HG03442 (cell line): Measurements from ENCODE around the gene CRISP2.
"Not testable (repeated sequence)": the region's sequence is repeated elsewhere in the genome, so short reads cannot be mapped to it uniquely, and the experiment has no call there.

Experiments
- ATAC-seq: cut with Tn5 transposase; IDR thresholded peaks from one replicate; pipeline ENCODE4 v1.9.1; 2021; ENCODE audit warnings: mild to moderate bottlenecking, moderate library complexity; ENCODE audit not compliant: unreplicated experiment

Gene CRISP2, protein sequence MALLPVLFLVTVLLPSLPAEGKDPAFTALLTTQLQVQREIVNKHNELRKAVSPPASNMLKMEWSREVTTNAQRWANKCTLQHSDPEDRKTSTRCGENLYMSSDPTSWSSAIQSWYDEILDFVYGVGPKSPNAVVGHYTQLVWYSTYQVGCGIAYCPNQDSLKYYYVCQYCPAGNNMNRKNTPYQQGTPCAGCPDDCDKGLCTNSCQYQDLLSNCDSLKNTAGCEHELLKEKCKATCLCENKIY

DNA sequence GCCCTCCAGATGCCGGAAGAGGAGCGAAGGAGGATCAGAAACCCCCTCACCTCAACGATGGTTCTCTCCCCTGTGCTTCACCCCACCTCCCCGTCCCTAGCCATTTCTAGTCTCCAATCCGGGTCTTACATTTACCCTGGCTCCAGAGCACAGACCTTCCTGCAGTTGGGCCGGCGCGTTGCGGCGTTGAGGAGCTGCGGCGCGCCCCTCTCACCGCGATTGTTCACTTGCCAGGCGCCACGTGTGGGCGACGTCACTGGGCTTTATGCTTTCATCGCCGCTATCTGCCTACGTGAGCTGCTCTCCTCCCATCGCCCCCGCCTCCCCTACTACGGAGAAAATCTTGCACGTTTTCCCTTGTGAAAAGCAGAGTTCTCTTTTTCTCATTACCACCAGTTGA is at the start of gene CRISP2:
TSS of gene CRISP2 (minus strand) at position 198 of the 400 bp plus-strand sequence. CDS start 4,347 bp downstream, outside the sequence.
- no peak for ATAC-seq

DNA sequence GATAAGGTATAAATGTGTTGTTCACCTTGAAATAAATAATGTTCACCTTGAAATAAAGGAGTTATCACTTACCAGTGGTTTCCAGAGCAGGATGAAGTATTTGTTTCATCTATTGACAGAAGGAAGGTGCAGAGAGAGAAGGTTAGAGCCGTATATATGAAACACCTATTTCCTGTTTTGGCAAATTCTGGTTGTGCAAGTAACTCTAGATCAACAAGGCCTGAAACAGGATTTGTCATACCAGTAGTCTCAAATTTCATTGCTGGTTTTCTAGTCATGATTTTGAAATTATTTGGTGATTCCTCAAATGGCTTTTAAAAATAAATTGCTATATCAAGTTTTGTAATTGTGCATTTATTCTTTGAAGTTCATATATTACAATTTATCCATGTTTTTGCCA is 30.9 kb upstream of the CRISP2 start, which contains the start of gene CRISP3:
TSS of gene CRISP3 (minus strand) at position 130 of the 400 bp plus-strand sequence. CDS start at position 109, 21 bp downstream.
- no peak for ATAC-seq

DNA sequence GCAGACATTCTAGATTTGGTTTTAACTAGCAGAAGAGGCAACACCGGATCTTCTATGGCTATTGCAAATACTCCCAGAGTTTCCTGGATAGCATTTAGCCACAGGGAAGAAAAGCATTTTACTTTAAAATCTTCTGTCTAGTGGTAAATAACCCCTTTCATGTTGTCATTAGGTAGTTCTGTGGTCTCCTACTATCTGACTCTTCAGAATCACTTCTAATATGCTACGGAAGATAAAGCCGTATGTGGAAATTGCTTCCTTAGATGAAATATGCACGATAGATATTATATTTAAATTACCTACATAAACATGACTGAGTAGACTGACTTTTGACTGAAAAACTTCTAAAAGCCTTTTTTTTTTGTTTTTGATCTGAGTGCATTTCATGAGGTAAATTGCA is 30.1 kb upstream of the CRISP2 start:
- ATAC-seq: no peak

DNA sequence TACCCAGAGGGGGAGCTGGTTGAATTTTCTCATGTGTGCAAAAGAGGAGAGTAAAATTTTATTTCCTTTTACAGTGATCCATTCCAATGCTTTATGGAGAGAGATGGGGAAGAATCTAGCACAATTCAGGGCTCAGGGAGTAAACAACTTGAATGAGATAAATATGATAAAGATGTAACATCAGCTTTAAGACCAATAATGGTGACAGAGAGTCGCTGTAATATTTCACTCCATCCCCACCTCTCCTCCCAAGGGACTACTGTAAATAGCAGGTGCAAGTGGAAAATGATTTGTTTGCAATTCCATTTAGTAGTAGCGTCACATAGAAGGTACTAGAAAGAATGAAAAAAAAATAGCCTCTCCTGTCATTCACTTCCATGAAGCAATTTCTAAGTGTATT is 26.1 kb upstream of the CRISP2 start:
- ATAC-seq: no peak

DNA sequence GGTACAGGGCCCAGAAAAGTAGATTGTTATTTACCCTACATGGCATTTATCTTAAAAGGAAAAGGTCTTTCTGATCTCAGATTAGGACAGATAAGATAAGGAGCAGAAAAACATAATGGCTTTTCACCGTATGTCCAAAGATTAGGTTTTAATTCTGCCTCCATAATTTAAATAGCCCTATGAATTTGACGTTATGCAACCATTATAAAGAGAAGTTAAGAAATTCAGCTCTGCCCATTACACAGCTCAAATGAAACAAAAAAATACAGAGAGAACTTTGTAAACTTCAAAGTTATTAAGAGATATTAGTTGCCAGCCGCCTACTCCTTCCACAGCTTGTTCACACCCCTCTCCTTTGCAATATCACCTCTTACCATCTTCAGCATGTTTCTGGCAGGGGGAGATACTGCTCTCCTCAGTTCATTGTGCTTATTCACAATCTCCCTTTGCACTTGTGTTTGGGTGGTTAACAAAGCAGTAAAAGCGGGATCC is 22.7 kb upstream of the CRISP2 start:
- no peak for ATAC-seq

DNA sequence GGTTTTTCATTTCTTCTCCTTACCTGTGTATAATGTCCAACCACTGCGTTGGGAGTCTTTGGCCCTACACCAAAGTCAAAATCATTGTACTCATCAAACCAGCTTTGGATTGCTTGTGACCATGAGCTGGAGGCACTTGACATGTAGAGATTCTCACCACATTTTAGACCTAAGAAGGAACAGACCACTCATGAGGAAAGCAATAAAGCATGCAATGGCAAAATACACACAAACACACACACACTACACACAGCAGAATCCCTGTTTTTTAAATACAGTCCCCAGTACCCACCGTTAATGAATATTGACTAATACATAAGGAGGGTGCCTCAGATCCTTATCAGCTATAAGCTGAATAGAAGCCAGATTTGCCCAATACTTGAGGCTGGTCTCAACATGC is 20.3 kb upstream of the CRISP2 start:
- ATAC-seq: no peak

DNA sequence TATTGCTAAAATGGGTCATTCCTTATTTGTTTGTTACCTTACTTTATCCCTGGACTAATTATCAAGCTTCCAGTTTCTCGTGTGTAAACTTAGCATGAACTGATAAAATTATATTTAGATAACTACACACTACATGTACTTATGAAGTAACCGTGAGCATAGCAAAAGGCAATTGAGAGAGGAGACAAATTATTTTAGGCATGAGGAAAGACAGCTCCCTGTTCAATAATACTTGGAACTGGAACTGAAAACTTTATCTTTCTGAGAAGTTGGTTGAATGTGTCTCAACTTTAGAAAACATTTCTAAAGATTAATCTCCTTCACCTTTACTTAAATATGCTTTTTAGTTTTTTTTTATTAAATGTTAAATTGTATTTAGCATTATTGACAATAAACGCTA is 19.4 kb upstream of the CRISP2 start:
- no peak for ATAC-seq

DNA sequence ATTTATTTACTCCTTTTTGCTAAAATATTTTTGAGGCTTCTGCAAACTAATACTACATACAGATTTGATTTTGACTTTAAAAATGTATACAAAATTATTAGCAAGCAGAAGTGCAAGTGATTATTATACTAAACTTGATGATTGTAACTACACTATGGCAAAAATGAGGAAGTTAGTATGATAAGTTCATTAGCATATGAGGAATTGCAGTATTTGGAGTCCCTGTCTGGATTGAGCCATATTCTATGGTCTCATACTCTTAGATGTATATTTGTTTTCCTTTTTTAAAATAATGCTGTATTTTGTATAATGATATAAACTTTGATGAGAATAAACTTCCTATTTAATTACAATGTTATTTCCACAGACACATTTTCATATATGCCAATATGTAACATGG is 16.9 kb upstream of the CRISP2 start:
- ATAC-seq: no peak

DNA sequence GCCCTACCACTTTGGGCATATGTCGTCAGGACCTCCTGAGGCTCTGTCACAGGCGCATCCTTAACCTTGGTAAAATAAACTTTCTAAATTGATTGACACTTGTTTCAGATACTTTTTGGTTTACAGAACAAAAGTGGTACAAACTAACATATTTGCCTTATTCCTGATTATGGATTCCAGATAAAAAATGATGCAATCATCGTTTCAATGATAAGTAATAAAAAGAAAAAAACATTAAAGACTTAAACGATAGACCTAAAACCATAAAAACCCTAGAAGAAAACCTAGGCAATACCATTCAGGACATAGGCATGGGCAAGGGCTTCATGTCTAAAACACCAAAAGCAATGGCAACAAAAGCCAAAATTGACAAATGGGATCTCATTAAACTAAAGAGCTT is 10.6 kb upstream of the CRISP2 start:
- not testable (repeated sequence) for ATAC-seq

DNA sequence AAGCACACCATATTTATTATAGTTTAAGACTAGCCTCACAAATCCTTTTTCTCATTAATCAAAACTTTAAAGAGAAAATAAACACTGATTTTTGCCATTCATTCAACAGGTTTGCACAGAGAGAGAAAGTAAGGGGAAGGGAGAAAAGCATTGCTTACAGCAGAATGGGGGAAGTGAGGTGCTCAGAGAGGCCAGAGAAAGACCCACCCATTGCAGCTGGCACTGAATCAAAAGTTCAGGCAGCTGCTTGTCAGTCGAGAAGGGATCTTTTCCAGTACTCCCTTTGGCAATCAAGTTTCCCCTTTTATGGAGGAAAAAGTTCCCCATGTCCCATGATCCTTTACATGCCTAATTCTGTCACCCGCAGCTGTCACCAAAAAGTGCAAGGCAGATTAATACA is 8.0 kb upstream of the CRISP2 start:
- no peak for ATAC-seq

DNA sequence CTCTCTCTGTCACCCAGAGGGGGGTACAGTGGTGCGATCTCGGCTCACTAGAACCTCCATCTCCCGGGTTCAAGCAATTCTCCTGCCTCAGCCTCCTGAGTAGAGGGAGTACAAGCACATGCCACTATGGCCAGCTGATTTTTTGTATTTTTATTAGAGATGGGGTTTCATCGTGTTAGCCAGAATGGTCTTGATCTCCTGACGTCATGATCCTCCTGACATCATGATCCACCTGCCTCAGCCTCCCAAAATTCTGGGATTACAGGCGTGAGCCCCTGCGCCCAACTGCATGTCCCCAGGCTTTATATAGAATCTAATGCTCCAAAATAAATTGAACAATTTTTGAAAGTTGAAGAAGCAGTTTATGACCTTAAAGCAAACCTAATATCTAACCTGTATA is 7.0 kb upstream of the CRISP2 start:
- ATAC-seq: no peak

DNA sequence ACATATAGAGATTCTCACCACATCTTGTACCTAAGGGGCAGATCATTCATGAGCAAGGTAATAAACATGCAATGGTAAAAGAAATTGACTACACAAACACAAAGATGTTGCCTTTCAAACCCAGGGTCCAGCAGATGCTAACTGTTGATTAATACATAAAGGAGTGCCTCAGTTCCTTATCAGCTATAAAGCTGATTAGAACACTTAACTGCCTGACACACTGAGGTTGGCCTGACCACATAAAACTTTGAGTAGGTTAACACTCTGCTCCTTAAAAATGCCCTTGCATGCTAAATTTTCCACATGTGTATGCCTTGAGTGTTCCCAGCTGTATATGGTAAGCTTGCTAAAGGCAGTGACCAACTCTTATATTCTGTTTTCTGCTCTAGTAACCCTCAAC is 14.9 kb downstream of the CRISP2 start:
- ATAC-seq: no peak

DNA sequence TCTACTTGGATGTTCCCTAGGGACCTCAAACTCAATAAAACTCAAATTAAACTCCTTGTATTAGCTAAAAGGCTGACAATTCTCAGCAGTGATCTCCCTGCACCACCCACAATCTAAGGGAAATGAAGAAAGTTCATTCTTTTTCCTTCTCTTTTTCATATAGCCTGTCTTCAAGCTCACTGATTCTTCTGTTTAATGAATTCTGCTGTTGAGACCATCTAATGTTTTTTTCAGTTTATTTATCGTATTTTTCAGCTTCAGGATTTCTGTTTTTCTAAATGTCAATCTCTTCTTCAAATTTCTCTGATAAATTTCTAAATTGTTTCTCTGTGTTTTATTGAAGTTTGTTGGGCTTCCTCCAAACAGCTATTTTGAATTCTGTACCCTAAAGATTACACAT is 19.8 kb downstream of the CRISP2 start:
- ATAC-seq: no peak

DNA sequence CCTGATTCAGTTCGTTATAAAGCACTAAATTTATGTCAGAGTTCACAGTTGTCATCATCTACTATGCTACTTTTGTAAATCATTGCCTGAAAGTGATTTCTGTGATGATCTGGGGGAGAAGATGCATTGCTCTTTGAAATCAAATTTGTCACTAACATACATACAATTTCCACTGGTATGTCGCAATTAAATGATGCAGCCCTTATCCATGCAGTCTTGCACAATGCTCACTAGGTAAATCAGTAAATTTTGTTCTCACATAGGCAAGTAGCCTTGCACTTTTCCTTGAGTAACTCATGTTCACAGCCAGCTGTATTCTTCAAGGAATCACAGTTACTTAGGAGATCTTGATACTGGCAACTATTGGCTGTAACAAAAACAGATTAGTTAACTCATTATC is 20.8 kb downstream of the CRISP2 start:
- ATAC-seq: no peak

DNA sequence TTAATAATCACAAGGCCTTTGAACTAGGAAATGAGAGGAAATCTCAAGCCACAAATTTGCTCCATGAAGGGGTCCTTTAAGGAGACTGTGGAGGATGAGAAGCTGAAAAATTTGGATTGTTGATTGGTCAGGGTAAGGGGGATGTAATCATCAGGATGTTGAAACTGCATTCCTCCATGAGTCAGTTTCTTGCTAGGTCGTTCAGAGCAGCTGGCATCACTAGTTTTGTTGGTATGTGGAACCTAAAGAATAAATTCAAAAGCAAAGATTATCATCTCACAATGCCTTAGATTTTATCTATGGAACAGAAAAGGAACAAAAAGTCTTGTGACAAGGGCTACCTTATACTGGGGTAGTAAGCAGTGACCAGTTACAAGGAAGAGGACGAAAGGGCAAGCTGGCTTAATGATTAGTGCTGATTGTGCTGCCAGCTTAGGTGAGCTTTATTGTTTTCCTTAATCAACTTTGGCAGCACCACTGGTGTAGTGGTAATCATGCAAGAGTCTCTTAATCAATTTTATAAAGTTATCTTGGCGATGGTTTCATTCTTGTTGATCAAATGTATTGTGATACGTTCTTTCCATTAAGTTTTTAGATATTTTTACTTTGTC is 36.6 kb downstream of the CRISP2 start:
- ATAC-seq: no peak

DNA sequence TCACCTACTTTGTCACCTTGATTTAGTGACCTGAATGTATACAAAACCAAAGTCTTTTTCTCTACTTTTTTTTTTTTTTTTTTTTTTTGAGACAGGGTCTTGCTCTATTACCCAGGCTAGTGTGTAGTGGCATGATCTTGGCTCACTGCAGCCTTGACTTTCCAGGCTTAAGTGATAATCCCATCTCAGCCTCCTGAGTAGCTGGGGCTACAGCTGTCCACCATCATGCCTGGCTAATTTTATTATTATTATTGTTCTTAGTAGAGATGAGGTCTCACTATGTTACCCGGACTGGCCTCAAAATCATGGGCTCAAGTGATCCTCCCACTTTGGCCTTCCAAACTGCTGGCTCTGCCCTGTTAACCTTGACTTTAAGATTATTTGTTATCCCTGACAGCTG is 37.5 kb downstream of the CRISP2 start:
- ATAC-seq: no peak

DNA sequence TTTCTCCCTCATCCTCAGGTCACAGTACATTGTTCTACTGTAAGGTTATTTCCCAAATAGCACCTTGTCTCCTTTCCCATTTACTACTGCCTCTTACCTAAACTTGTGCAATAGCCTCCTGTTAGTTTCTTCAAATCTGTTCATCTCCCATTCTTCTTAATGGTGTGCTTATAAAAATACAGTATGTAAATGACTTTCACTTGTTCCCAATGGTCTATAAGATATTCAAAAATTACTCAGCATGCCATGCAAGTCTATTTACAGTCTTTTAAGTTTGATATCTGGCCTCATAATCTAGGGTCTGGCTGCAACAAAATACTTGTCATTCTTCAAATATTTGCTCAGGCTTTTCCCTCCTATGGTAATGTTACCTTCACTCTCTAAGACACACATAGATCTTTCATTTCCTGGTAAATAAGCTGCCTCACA is 45.2 kb downstream of the CRISP2 start:
- ATAC-seq: no peak

DNA sequence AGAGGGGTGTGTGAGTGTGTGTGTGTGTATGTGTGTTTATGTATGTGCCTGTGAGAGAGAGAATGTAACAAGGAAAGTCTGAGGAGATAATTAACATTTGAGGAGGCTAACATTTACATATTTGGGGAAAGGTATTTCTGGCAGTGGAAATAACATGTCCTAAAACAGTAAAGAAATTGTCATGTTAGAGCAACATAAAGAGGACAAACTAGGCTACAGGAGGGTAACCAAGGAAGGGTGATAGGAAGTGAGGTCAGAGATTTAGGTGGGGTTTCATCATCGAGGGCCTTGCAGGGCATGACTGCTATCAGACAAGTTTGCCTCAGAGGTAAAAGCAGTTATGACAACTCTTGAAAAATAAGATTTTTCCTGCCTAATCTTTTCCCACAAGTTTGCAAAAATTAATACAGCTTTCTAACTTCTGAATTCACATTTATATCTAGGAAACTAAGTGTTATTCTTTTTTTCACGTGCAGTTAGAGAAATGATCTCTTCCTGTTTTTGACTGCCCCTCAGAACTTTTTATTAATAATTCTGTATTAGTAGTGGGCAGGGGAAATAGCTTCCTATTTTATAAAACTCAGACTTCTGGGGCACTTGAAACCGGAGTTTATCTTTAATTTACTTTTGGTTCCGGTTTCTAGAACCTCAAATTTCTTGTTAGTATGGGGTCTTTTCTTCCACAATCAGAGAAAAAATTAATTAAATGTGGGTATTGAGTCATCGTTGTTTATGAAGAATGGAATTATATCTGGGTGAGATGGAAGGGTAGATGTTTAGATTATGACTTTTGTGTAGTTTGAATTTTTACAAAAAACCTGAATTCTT is 46.2 kb downstream of the CRISP2 start:
- ATAC-seq: no peak

DNA sequence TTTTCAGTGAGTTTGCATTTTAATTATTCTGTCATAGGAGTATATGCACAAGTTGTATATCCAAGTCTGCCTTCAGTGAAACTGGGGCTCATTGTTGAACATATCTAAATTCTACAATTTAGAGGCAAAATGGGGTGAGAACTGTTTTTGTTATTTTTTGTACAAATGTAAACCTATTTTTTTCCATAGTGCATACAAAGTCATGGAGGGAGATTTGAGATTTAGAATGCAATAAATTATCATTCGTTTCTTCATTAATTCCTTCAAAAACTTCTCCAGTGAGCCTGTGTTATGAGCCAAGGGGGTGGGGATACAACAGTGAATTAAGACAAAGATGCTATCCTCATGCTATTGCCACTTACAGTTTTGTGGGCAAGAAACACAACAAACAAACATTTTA is 46.9 kb downstream of the CRISP2 start:
- no peak for ATAC-seq

DNA sequence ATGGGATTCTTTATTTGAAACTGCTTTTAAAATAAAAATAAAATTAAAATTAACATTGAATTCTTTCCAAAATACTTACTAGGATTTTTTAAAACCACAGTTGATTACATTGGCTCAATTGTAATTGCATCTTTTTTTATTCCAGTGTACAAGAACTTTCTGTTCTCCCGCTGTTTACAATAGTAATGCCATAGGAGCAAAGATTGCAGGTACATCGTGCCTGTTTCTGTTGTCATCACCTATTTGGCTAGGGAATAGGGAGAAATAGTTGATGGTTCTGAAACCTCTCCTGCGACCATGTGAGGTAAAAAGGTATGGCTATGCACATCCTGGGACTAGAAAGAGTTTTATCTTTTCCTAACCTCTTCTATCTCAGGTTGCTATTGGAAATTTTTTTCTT is 48.5 kb downstream of the CRISP2 start:
- ATAC-seq: no peak

DNA sequence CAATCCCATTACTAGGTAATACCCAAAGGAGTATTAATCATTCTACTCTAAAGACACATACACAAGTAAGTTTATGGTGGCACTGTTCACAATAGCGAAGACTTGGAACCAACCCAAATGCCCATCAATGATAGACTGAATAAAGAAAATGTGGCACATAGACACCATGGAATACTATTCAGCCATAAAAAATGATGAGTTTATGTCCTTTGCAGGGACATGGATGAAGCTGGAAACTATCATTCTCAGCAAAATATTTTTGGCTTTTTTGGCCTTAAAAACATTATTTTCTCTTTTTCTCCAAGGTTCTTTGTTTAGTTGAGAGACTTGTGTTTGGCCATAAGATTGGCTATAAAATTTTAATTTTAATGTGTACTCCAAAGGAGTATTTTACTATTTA is 49.3 kb downstream of the CRISP2 start:
- not testable (repeated sequence) for ATAC-seq

DNA sequence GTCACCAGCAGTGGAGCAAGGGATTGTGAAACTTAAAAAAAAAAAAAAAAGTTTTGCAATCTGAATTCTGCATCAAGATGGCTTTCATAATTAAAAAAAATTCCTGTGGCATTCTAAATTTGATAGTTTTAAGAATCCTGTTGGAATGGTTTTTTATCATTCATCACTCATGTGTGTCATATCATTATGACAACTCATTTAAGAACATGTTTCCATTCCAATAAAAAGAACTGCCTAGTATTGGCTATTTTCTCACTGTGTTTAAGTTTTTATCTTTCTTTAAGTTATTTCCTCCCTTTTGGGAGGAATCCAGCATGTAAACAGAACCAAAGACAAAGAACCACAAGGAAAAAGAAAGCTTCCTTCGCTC is 50.5 kb downstream of the CRISP2 start:
- no peak for ATAC-seq
